Effector memory CD8-positive, alpha-beta T cell (primary cell): Measurements from ENCODE around the gene MAP3K6.
"Not testable (repeated sequence)": the region's sequence is repeated elsewhere in the genome, so short reads cannot be mapped to it uniquely, and the experiment has no call there.

Experiments used
- ATAC-seq: fragments of 150-1000 bp; cut with Tn5 transposase; replicated peaks from 2 replicates; pipeline ENCODE4 v1.10.0; 2021; ENCODE audit warnings: mild to moderate bottlenecking, moderate library complexity
- DNase-seq, 3 experiments: peaks; one replicate each; pipeline ENCODE4 v3.0.0; 2021
- H3K27ac Mint-ChIP-seq, 2 donors: one replicate each; pipeline ENCODE4 v1.8.0; 2022; ENCODE audit warnings: mild to moderate bottlenecking in 2 of 2, mixed read lengths in 2 of 2, moderate library complexity in 2 of 2
- H3K27me3 Mint-ChIP-seq, 2 donors: one replicate each; pipeline ENCODE4 v1.8.0; 2022; ENCODE audit warnings: mixed read lengths in 2 of 2
- H3K36me3 Mint-ChIP-seq: one replicate; pipeline ENCODE4 v1.8.0; 2022; ENCODE audit warnings: mild to moderate bottlenecking, moderate library complexity, mixed read lengths; ENCODE audit not compliant: insufficient read depth
- H3K4me1 Mint-ChIP-seq, 2 donors: one replicate each; pipeline ENCODE4 v1.8.0; 2022; ENCODE audit warnings: low read depth in 2 of 2, mixed read lengths in 2 of 2
- H3K4me3 Mint-ChIP-seq, 2 donors: one replicate each; pipeline ENCODE4 v1.8.0; 2022; ENCODE audit warnings: mild to moderate bottlenecking in 2 of 2, mixed read lengths in 2 of 2, moderate library complexity in 2 of 2
- H3K9me3 Mint-ChIP-seq, 2 donors: one replicate each; pipeline ENCODE4 v1.8.0; 2022; ENCODE audit warnings: mixed read lengths in 2 of 2

Gene MAP3K6

GRCh38 chr1:27392778-27393635 is 26.2 kb upstream of the MAP3K6 start:
- DNase-seq (no peak), ATAC-seq (no peak)
- Mint-ChIP-seq H3K4me1 (peaks cover 14 to 19% of the 10 kb centered on the region in 2 donors), H3K4me3 (peak overlapping the region; percentile 84 to 93), H3K9me3 (no peaks in the 10 kb centered on the region), H3K27me3 (peaks cover 4 to 17% of the 10 kb centered on the region in 2 donors), H3K27ac (peak overlapping the region; percentile 69 to 96), H3K36me3 (peaks cover 24% of the 10 kb centered on the region)

- H3K4me1 Mint-ChIP-seq = peaks cover 14 to 19% of the 10 kb centered on the region in 2 donors
- peak; percentile 85 to 89 (median 89) for DNase-seq
- peak within 1 kb of the TSS; percentile 84 to 93 for H3K4me3 Mint-ChIP-seq
- H3K27ac Mint-ChIP-seq = peak within 1 kb of the TSS; percentile 69 to 96
- no peaks in the 10 kb centered on the region for H3K9me3 Mint-ChIP-seq
- peaks cover 4 to 17% of the 10 kb centered on the region in 2 donors for H3K27me3 Mint-ChIP-seq
- peak; percentile 92 for ATAC-seq
- H3K36me3 Mint-ChIP-seq = peaks cover 24% of the 10 kb centered on the region
Observed at GRCh38 chr1:27392096-27392777, 25.5 kb upstream of the MAP3K6 start, which contains the start of gene GPR3. GPR3 (plus strand) TSS chr1:27392622; CDS start chr1:27393799, 1,177 bp downstream.

GRCh38 chr1:27391511-27392095 is 24.8 kb upstream of the MAP3K6 start:
- Mint-ChIP-seq H3K4me3 (peak overlapping the region; percentile 84 to 93), H3K4me1 (peaks cover 14 to 19% of the 10 kb centered on the region in 2 donors), H3K9me3 (no peaks in the 10 kb centered on the region), H3K27me3 (peaks cover 4 to 17% of the 10 kb centered on the region in 2 donors), H3K27ac (peak overlapping the region; percentile 69 to 96), H3K36me3 (peaks cover 21% of the 10 kb centered on the region)
- DNase-seq = no peak
- no peak for ATAC-seq

GRCh38 chr1:27388337-27389005 is 21.7 kb upstream of the MAP3K6 start:
- Mint-ChIP-seq H3K27ac (no peak overlapping the region), H3K4me3 (peak overlapping the region in 1 of 2 donors; percentile 10), H3K27me3 (peaks cover 4 to 17% of the 10 kb centered on the region in 2 donors), H3K4me1 (peaks cover 10 to 13% of the 10 kb centered on the region in 2 donors), H3K9me3 (no peaks in the 10 kb centered on the region), H3K36me3 (peaks cover 13% of the 10 kb centered on the region)
- ATAC-seq (no peak), DNase-seq (peak; percentile 71 to 77 (median 77))

- H3K4me1 Mint-ChIP-seq, DNase-seq, H3K9me3 Mint-ChIP-seq, H3K27ac Mint-ChIP-seq, H3K36me3 Mint-ChIP-seq, H3K4me3 Mint-ChIP-seq, ATAC-seq: not testable (repeated sequence)
- H3K27me3 Mint-ChIP-seq = peaks cover 4 to 13% of the 10 kb centered on the region in 2 donors
Observed at GRCh38 chr1:27384797-27385196, 18.0 kb upstream of the MAP3K6 start.

GRCh38 chr1:27383661-27384060 is 16.9 kb upstream of the MAP3K6 start:
- H3K4me1 Mint-ChIP-seq = peaks cover 0 to 5% of the 10 kb centered on the region in 2 donors
- peaks cover 3 to 10% of the 10 kb centered on the region in 2 donors for H3K27me3 Mint-ChIP-seq
- peaks cover 3% of the 10 kb centered on the region for H3K36me3 Mint-ChIP-seq
- H3K9me3 Mint-ChIP-seq = no peaks in the 10 kb centered on the region
- DNase-seq (no peak), ATAC-seq (no peak)
- no peak overlapping the region for H3K27ac Mint-ChIP-seq
- no peak overlapping the region for H3K4me3 Mint-ChIP-seq

- Mint-ChIP-seq H3K27ac (peak within 1 kb of the TSS in 1 of 2 donors; percentile 3), H3K27me3 (peaks cover 0 to 6% of the 10 kb centered on the region in 2 donors), H3K4me1 (peaks cover 0 to 2% of the 10 kb centered on the region in 2 donors), H3K4me3 (no peak within 1 kb of the TSS), H3K9me3 (no peaks in the 10 kb centered on the region), H3K36me3 (peaks cover 3% of the 10 kb centered on the region)
- DNase-seq (peak in 2 of 3 experiments; percentile 35 to 39), ATAC-seq (peak; percentile 69)
Observed at GRCh38 chr1:27383039-27383605, 16.4 kb upstream of the MAP3K6 start, which contains the start of gene CD164L2. CD164L2 (minus strand) TSS chr1:27383333; CDS start chr1:27383239, 94 bp downstream.

- H3K36me3 Mint-ChIP-seq = peaks cover 3% of the 10 kb centered on the region
Observed at GRCh38 chr1:27381969-27382762, 15.4 kb upstream of the MAP3K6 start.

GRCh38 chr1:27380766-27381733 is 14.3 kb upstream of the MAP3K6 start:
- DNase-seq = no peak
- Mint-ChIP-seq H3K4me1 (peaks cover 0 to 2% of the 10 kb centered on the region in 2 donors), H3K27ac (no peak overlapping the region), H3K27me3 (peaks cover 0 to 6% of the 10 kb centered on the region in 2 donors), H3K9me3 (no peaks in the 10 kb centered on the region), H3K36me3 (peaks cover under 1% of the 10 kb centered on the region), H3K4me3 (no peak overlapping the region)
- no peak for ATAC-seq

More at GRCh38 chr1:27381969-27382762, 15.4 kb upstream of the MAP3K6 start:
- Mint-ChIP-seq H3K9me3 (no peaks in the 10 kb centered on the region), H3K27me3 (peaks cover 0 to 6% of the 10 kb centered on the region in 2 donors), H3K4me1 (peaks cover 0 to 2% of the 10 kb centered on the region in 2 donors), H3K27ac (peak overlapping the region in 1 of 2 donors; percentile 3), H3K4me3 (no peak overlapping the region)
- DNase-seq (no peak), ATAC-seq (no peak)

GRCh38 chr1:27380224-27380623 is 13.5 kb upstream of the MAP3K6 start:
- Mint-ChIP-seq H3K27me3 (peaks cover 0 to 12% of the 10 kb centered on the region in 2 donors), H3K9me3 (no peaks in the 10 kb centered on the region), H3K4me1 (peaks cover 0 to 2% of the 10 kb centered on the region in 2 donors), H3K4me3 (no peak overlapping the region), H3K27ac (no peak overlapping the region), H3K36me3 (no peaks in the 10 kb centered on the region)
- DNase-seq (no peak), ATAC-seq (no peak)

- no peak overlapping the region for H3K4me3 Mint-ChIP-seq
- peaks cover 0 to 2% of the 10 kb centered on the region in 2 donors for H3K4me1 Mint-ChIP-seq
- DNase-seq (no peak), ATAC-seq (no peak)
- H3K27me3 Mint-ChIP-seq = peaks cover 0 to 13% of the 10 kb centered on the region in 2 donors
- H3K27ac Mint-ChIP-seq = no peak overlapping the region
- H3K9me3 Mint-ChIP-seq = no peaks in the 10 kb centered on the region
- no peaks in the 10 kb centered on the region for H3K36me3 Mint-ChIP-seq
Observed at GRCh38 chr1:27379564-27380122, 12.9 kb upstream of the MAP3K6 start.
